ENCODE results near the gene JMJD6.

DNA sequence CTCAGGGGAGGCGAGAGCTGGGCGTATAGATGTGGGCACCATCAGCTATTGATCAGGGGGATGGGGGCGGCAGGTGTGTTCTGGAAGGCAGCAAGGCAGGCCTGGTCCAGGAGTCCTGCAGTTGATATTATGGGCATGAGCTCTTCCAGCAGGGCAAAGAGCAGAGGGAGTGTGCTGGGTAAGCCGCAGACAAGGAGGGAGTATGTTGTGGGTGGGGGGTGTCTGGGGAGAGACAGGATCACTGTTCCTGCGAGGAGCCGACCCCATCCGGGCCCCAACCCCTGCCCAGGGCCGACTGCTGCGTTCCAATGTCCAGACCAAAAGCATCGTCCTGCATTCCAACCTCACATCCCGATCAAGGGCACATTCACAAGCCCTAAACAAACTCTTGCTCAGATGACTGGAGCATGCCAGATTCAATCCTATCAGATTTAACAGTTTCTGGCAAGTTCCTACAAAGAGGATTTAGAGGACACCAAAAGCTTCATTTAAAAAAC, 24.9 kb downstream of the JMJD6 start:
- TF ChIP-seq ZNF274 (IDR thresholded peaks at IDR 0.05; ENCODE audit: low read depth, low read length) (no peak), YY1 (IDR thresholded peaks at IDR 0.05; ENCODE audit: insufficient read depth, insufficient read length) (no peak), SUZ12 (IDR thresholded peaks at IDR 0.05; ENCODE audit: extremely low read depth, insufficient read depth, insufficient read length) (no peak)

Measured in NT2/D1 (cell line).